ENCODE data around the gene DNAH10.
A peak's percentile ranks its signal among the peaks of the same experiment; 100 is the strongest.

DNAH10 gene

GRCh38 chr12:123761841-123762714 lies at the start of gene DNAH10:
Gene DNAH10 (plus strand): TSS chr12:123762301. CDS start chr12:123762337, 36 bp downstream.
- no peak for DNase-seq (ENCODE audit: low spot score)
- TF ChIP-seq, protein P1, sequence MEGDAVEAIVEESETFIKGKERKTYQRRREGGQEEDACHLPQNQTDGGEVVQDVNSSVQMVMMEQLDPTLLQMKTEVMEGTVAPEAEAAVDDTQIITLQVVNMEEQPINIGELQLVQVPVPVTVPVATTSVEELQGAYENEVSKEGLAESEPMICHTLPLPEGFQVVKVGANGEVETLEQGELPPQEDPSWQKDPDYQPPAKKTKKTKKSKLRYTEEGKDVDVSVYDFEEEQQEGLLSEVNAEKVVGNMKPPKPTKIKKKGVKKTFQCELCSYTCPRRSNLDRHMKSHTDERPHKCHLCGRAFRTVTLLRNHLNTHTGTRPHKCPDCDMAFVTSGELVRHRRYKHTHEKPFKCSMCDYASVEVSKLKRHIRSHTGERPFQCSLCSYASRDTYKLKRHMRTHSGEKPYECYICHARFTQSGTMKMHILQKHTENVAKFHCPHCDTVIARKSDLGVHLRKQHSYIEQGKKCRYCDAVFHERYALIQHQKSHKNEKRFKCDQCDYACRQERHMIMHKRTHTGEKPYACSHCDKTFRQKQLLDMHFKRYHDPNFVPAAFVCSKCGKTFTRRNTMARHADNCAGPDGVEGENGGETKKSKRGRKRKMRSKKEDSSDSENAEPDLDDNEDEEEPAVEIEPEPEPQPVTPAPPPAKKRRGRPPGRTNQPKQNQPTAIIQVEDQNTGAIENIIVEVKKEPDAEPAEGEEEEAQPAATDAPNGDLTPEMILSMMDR (IDR thresholded peaks at IDR 0.05), result no peak
- Histone ChIP-seq H3K4me3 (peak within 1 kb of the TSS; percentile 67), H3K27ac (no peak within 1 kb of the TSS)

GRCh38 chr12:123712780-123713319 lies 49.3 kb upstream of the DNAH10 start:
- DNase-seq (ENCODE audit: low spot score), result no peak
- H3K27ac ChIP-seq, result peak overlapping the region; percentile 23 to 73

GRCh38 chr12:123713398-123713797 lies 48.7 kb upstream of the DNAH10 start:
- TF ChIP-seq, protein P1 (IDR thresholded peaks at IDR 0.05), result no peak
- DNase-seq (ENCODE audit: low spot score), result no peak
- H3K27ac ChIP-seq, result no peak overlapping the region
- H3K4me3 ChIP-seq, result peak overlapping the region; percentile 93

More at GRCh38 chr12:123712780-123713319, 49.3 kb upstream of the DNAH10 start:
- TF ChIP-seq, protein P1 (IDR thresholded peaks at IDR 0.05), result no peak
- peak overlapping the region; percentile 93 for H3K4me3 ChIP-seq

DNA sequence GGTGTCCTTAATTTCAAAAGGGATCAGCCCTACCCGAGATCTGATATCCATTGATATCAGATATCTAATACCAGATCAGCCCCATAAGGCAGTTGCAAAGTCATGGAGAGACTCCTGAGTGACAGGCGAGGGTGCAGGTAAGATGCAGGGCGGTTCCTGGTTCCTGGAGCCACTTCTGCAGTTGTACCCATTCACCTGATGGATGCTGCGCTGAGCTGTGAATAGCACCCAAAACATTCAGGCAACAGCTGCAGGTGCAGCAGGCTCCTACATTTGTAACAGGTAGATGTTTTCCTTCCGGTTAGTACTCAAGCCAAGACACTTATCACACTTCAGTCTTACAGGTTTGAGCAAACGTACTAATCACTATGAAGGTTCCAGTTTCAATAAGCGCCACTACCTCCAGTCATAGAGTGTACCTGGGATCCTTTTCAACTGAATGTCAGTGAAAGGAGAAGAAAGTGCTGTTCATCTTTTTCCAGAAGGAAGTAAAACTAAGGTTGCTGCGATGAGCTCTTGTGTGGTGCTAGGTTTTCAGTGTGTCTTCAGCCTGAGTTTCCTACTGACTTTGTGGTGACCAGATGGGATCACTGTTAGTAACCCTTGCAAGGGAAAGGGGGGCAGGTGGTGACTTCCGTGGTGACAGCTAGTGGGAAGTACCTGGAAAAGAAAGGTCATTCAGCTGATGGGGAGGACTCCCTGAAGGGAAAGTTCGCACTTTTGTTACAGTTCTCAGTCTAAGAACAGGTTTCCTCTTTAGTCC lies 48.1 kb upstream of the DNAH10 start:
- TF ChIP-seq, protein P1 (IDR thresholded peaks at IDR 0.05), result no peak
- no peak for DNase-seq (ENCODE audit: low spot score)
- H3K4me3 ChIP-seq, result peak overlapping the region; percentile 93
- H3K27ac ChIP-seq, result no peak overlapping the region

- no peak overlapping the region for H3K27ac ChIP-seq
- no peak overlapping the region for H3K4me3 ChIP-seq
- DNase-seq (ENCODE audit: low spot score), result no peak
- TF ChIP-seq, protein P1 (IDR thresholded peaks at IDR 0.05), result no peak
Measured at GRCh38 chr12:123715195-123715594, 46.9 kb upstream of the DNAH10 start.

DNA sequence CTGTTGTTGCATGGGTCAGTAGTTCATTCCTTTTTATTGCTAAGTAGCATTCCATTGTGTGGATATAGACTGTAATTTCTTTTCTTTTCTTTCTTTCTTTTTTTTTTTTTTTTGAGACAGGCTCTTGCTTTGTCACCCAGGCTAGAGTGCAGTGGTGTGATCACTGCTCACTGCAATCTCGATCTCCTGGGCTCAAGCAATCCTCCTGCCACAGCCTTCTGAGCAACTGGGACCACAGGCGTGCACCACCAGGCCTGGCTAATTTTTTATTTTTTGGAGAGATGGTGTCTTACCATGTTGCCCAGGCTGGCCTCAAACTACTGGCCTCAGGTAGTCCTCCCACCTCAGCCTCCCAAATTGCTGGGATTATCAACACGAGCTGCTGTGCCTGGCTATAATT lies 44.8 kb upstream of the DNAH10 start:
- TF ChIP-seq, protein P1 (IDR thresholded peaks at IDR 0.05), result no peak
- no peak for DNase-seq (ENCODE audit: low spot score)
- H3K4me3 ChIP-seq, result no peak overlapping the region
- H3K27ac ChIP-seq, result no peak overlapping the region
